GM13976 (cell line): Measurements from ENCODE around the gene HOXD9.

Experiments
- DNase-seq: peaks from one replicate; pipeline ENCODE4 v3.0.0; 2012; ENCODE audit warnings: low spot score
- in situ Hi-C: fragments of 300-500 bp; cut with MboI; formaldehyde crosslinking; loops from one replicate; pipeline ENCODE4 v1.12.0; 2022; ENCODE audit warnings: low sequenced_read_pairs, mixed read lengths, inconsistent platforms; ENCODE audit not compliant: unreplicated experiment
- TF ChIP-seq, protein P1 (sequence below): IDR thresholded peaks from 2 replicates; pipeline ENCODE4 v1.5.1; 2012; ENCODE audit warnings: borderline replicate concordance, mild to moderate bottlenecking; ENCODE audit not compliant: insufficient read depth; ENCODE audit errors: extremely low read depth, missing control alignments, control extremely low read depth

Gene HOXD9

DNA sequence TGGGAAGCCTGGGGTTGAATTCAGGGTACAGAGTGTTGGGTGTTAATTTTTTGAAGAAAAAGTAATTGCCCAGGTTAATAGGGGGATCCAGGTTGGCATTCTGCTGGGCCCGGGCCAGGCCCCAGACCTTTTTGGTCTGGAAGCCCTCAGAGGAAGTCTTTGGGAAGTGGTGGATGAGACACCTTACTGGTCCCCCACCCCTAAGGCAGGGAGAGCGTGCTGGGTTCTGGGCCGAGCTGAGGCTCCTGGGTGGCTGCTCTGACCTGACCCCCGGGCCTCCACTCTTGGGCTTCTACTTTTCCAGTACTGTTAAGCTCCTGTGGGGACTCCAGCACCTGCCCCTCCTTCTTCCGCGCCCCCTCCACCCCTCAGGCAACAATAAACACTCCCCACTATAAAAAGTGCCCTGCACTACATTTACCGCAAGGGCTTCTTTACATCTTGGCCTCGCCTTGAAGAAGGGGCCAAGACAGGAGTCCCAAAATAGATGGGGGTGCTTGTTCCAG lies 33.8 kb downstream of the HOXD9 start:
- TF ChIP-seq, protein P1, sequence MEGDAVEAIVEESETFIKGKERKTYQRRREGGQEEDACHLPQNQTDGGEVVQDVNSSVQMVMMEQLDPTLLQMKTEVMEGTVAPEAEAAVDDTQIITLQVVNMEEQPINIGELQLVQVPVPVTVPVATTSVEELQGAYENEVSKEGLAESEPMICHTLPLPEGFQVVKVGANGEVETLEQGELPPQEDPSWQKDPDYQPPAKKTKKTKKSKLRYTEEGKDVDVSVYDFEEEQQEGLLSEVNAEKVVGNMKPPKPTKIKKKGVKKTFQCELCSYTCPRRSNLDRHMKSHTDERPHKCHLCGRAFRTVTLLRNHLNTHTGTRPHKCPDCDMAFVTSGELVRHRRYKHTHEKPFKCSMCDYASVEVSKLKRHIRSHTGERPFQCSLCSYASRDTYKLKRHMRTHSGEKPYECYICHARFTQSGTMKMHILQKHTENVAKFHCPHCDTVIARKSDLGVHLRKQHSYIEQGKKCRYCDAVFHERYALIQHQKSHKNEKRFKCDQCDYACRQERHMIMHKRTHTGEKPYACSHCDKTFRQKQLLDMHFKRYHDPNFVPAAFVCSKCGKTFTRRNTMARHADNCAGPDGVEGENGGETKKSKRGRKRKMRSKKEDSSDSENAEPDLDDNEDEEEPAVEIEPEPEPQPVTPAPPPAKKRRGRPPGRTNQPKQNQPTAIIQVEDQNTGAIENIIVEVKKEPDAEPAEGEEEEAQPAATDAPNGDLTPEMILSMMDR, result no peak
- in situ Hi-C loops, result no loop called here
- no peak for DNase-seq

- in situ Hi-C loops, result no loop called here
Measured at GRCh38 chr2:176156807-176157498, 34.4 kb downstream of the HOXD9 start, which contains the start of gene HOXD3. TSS of gene HOXD3 (plus strand) at chr2:176157307. CDS start at chr2:176169115, 11,808 bp downstream.

DNA sequence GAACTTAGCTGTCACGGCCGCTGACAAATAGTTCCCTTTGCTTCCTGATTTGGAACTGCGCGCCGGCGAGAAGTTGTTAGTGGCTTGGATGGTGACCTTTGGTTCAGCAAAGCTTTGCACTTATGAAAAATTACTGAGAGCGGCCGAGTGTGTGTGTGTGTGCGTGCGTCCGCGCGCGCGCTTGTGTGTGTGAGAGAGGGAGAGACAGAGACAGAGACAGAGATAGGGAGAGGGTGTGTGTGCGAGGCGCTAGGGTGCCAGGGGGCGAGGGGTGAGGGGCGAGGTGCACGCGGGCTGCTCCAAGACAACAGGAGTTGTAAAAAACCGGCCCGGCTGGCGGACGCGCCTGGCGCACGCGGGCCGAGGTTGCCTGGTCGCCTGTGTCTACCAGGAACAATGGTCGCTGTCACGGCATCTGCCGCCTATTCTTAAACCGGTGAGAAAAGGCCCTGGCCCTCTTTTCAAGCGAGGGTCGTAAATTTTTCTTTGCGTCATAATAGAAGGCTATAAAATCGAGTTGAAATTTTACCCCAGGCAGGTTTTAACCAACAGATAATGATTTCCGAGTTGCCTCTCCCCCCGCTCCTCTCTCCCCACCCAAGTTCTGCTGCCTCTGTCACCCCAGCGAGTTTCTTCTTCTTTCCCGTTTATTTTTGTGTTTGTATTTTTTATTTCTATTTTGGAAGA lies 35.1 kb downstream of the HOXD9 start:
- TF ChIP-seq, protein P1, result no peak
- DNase-seq, result no peak
- in situ Hi-C loops, result no loop called here

More at GRCh38 chr2:176156807-176157498, 34.4 kb downstream of the HOXD9 start, which contains the start of gene HOXD3:
- TF ChIP-seq, protein P1, result no peak
- no peak for DNase-seq

DNA sequence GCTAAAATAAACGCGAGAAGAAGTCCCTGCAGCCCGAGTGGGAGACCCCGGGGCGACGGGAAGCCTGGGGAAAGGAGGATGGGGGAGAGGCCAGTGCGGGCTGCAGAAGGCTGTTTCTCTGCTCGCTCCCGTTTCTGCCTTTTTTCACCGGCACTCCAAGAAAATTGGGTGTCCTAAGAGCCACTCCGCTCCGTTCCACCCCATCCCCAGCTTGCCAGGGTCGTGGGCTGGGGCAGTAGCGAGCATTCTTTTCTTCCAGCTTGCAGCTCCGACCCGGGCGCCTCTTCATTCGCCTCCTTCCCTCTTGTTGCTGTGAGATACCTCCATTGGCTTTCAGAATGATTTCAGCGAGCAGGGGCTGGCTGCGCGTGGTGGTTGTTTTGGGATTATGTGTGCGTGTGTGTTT lies 35.7 kb downstream of the HOXD9 start:
- in situ Hi-C loops, result no loop called here
- no peak for DNase-seq
- TF ChIP-seq, protein P1, result no peak

DNA sequence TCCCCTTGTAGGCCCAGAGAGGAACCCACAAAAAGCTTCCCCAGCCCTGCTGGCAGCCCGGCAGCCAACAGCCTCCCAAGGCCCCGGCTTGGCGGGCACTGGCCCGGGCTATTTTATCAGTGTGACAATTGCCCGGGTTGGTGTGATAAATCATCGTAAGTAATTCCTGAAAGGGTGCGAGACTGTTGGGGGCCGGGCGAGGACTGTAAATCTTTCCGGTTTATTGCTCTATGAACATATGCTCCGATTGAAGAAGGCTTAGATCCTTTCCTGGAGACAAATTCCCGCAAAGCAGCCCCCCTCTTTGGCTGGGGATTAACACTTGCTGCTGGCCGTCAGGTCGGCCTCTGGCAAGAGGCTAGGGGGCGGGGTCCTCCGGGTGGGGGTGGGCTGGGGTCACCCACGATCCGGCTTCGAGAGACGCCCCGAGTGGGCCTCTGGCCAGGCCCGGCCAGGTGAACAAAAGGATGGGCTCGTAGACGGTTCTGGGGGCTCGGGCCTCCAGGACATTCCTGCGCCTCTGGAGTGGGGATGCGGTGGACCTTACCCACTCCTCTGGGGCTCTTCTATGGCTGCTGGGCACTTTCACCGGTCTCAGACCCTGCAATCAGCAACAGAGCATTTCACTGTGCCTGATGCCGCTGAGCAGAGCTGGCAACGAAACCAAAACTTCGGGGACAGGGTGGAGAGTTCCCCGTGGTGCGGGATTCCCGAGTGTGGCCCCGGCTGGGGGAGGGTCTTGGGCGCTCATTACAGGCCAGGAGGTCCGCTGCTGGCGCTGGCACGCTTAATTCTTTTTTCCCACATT lies 36.5 kb downstream of the HOXD9 start:
- TF ChIP-seq, protein P1, result no peak
- in situ Hi-C loops, result no loop called here
- DNase-seq, result no peak

DNA sequence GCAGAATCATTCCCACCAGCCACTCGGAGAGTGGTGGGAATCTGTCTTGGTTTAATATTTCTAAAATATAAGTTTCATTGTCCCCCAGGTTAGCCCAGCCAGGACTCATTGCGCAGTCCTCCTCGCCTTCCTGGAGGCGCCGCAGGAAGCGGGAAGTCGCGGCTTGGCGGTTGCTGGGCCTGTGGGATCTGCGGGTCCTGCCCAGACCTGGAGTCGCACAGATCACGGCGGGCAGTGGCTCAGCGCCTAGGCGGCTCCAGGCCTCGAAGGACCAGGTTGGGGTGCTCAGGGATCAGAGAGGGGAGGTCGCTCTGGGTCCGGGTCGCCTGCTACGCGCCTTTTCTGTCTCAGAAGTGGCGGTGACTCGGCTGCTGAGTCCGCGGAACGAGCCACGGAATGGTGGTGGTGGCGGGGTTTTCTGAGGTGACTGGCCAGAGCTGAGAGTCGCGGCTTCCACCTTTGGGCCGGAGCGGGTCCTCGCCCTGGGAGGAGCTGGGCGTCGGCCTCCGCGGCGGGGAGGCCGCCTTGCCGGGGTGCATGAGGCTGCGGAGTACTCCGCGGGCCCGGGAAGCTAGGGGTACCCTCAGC lies 37.2 kb downstream of the HOXD9 start:
- TF ChIP-seq, protein P1, result no peak
- in situ Hi-C loops, result no loop called here
- DNase-seq, result no peak
